ENCODE data around the gene LHX4.

LHX4 gene

GRCh38 chr1:180277476-180278193, 47.6 kb downstream of the LHX4 start:
- Histone ChIP-seq H4K20me1 (ENCODE audit: insufficient read depth, low read length) (no peaks in the 10 kb centered on the region), H3K9me3 (ENCODE audit: low read length) (no peaks in the 10 kb centered on the region), H3K27ac (ENCODE audit: low read depth, low read length, poor library complexity, severe bottlenecking) (no peak overlapping the region), H3F3A (ENCODE audit: insufficient read depth, low read length) (no peaks in the 10 kb centered on the region), H3K79me2 (ENCODE audit: insufficient read depth, low read length) (no peaks in the 10 kb centered on the region), H2AFZ (ENCODE audit: low read length) (no peak overlapping the region), H3K36me3 (ENCODE audit: insufficient read depth, low read length) (peaks cover 18% of the 10 kb centered on the region), H3K4me2 (ENCODE audit: low read length) (no peak overlapping the region), H3K27me3 (ENCODE audit: insufficient read depth, low read length) (no peaks in the 10 kb centered on the region), H3K9ac (ENCODE audit: low read length) (no peak overlapping the region), H3K4me3 (ENCODE audit: low read depth, low read length, poor library complexity, severe bottlenecking) (no peak overlapping the region), H3K9me2 (ENCODE audit: low read depth, low read length) (no peaks in the 10 kb centered on the region), H3K4me1 (ENCODE audit: insufficient read depth, low read length, severe bottlenecking) (no peaks in the 10 kb centered on the region)
- TF ChIP-seq EZH2 (IDR thresholded peaks at IDR 0.05; ENCODE audit: borderline replicate concordance, low read length) (no peak), CTCF (IDR thresholded peaks at IDR 0.05; ENCODE audit: low read length) (no peak)

- no peaks in the 10 kb centered on the region for H3K9me3 ChIP-seq (ENCODE audit: low read length)
- no peak overlapping the region for H3K27ac ChIP-seq (ENCODE audit: low read depth, low read length, poor library complexity, severe bottlenecking)
- H2AFZ ChIP-seq (ENCODE audit: low read length) = no peak overlapping the region
- no peak overlapping the region for H3K4me3 ChIP-seq (ENCODE audit: low read depth, low read length, poor library complexity, severe bottlenecking)
- H3K4me2 ChIP-seq (ENCODE audit: low read length) = no peak overlapping the region
- H3K4me1 ChIP-seq (ENCODE audit: insufficient read depth, low read length, severe bottlenecking) = no peaks in the 10 kb centered on the region
- H3K27me3 ChIP-seq (ENCODE audit: insufficient read depth, low read length) = no peaks in the 10 kb centered on the region
- H3F3A ChIP-seq (ENCODE audit: insufficient read depth, low read length) = no peaks in the 10 kb centered on the region
- no peak overlapping the region for H3K9ac ChIP-seq (ENCODE audit: low read length)
- H4K20me1 ChIP-seq (ENCODE audit: insufficient read depth, low read length) = no peaks in the 10 kb centered on the region
- H3K9me2 ChIP-seq (ENCODE audit: low read depth, low read length) = no peaks in the 10 kb centered on the region
- H3K36me3 ChIP-seq (ENCODE audit: insufficient read depth, low read length) = peaks cover 18% of the 10 kb centered on the region
- H3K79me2 ChIP-seq (ENCODE audit: insufficient read depth, low read length) = no peaks in the 10 kb centered on the region
- TF ChIP-seq EZH2 (IDR thresholded peaks at IDR 0.05; ENCODE audit: borderline replicate concordance, low read length) (no peak), CTCF (IDR thresholded peaks at IDR 0.05; ENCODE audit: low read length) (no peak)
Observed at GRCh38 chr1:180278194-180278515, 48.1 kb downstream of the LHX4 start.

GRCh38 chr1:180278596-180279395, 48.7 kb downstream of the LHX4 start:
- Histone ChIP-seq H3K4me2 (ENCODE audit: low read length) (no peak overlapping the region), H3F3A (ENCODE audit: insufficient read depth, low read length) (no peaks in the 10 kb centered on the region), H3K9me3 (ENCODE audit: low read length) (no peaks in the 10 kb centered on the region), H4K20me1 (ENCODE audit: insufficient read depth, low read length) (no peaks in the 10 kb centered on the region), H3K36me3 (ENCODE audit: insufficient read depth, low read length) (peaks cover 18% of the 10 kb centered on the region), H3K27me3 (ENCODE audit: insufficient read depth, low read length) (no peaks in the 10 kb centered on the region), H3K9me2 (ENCODE audit: low read depth, low read length) (no peaks in the 10 kb centered on the region), H3K9ac (ENCODE audit: low read length) (no peak overlapping the region), H3K27ac (ENCODE audit: low read depth, low read length, poor library complexity, severe bottlenecking) (no peak overlapping the region), H3K79me2 (ENCODE audit: insufficient read depth, low read length) (no peaks in the 10 kb centered on the region), H3K4me3 (ENCODE audit: low read depth, low read length, poor library complexity, severe bottlenecking) (no peak overlapping the region), H3K4me1 (ENCODE audit: insufficient read depth, low read length, severe bottlenecking) (no peaks in the 10 kb centered on the region), H2AFZ (ENCODE audit: low read length) (no peak overlapping the region)
- TF ChIP-seq CTCF (IDR thresholded peaks at IDR 0.05; ENCODE audit: low read length) (no peak), EZH2 (IDR thresholded peaks at IDR 0.05; ENCODE audit: borderline replicate concordance, low read length) (no peak)
